ENCODE data around the gene NFATC2. TPM values are rescaled to one million over a fixed set of nuclear protein-coding genes. Genes with fewer than 3 reads are reported as not detected.

Gene NFATC2
- total RNA-seq, 1 donor from 2014 or later = 7.6 TPM

DNA sequence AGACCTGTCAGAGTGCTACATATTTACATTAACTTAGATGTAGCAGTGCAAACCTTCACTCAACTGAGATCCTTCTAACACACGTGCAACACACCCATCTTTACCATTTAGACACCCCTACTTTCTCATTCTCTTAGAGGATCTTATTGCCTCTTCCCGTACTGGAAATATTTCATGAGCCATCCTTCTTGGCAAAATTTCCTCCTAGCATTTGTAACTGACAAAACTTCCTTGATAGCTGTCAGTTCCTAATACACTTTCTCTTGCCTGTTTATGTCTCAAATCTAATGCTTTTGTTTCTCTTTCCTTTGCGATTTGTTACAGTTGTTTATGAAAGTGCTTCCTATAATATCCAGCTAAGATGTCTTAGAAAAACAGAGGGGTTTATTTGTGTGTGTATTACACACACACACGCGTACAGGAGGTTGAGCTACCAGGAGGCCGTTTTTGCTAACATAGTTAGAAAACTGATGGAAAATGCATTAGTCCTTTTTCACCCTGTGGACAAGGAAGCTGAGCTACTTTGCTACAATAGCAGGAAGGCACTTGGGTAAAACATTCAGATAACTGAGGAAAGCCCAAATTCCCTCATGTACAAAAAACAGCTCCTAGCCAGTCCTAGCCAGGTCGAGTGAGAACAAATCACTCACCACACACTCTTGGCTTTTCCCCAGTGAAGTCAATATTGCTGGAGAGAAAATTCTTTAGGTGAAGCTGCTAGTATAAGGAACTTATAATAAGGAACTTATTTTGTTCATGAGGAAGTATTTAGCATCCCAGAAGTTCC is 153.6 kb downstream of the NFATC2 start:
- TF ChIP-seq CTCF (IDR thresholded peaks at IDR 0.05) = no peak
- Histone ChIP-seq H3K27me3 (no peaks in the 10 kb centered on the region), H3K4me3 (no peak overlapping the region), H3K27ac (no peak overlapping the region), H3K36me3 (no peaks in the 10 kb centered on the region), H3K4me1 (peaks cover 5% of the 10 kb centered on the region), H3K9me3 (no peaks in the 10 kb centered on the region)
- intact Hi-C loops (cut with DNase I) = no loop called here
- DNase-seq (no peak), ATAC-seq (no peak)

- Histone ChIP-seq H3K9me3 (no peaks in the 10 kb centered on the region), H3K4me3 (no peak overlapping the region), H3K4me1 (peaks cover 6% of the 10 kb centered on the region), H3K36me3 (no peaks in the 10 kb centered on the region), H3K27ac (no peak overlapping the region), H3K27me3 (no peaks in the 10 kb centered on the region)
- no peak for ATAC-seq
- intact Hi-C loops (cut with DNase I) = no loop called here
- no peak for TF ChIP-seq CTCF (IDR thresholded peaks at IDR 0.05)
- DNase-seq = no peak
Observed at GRCh38 chr20:51388227-51388626, 154.3 kb downstream of the NFATC2 start.

DNA sequence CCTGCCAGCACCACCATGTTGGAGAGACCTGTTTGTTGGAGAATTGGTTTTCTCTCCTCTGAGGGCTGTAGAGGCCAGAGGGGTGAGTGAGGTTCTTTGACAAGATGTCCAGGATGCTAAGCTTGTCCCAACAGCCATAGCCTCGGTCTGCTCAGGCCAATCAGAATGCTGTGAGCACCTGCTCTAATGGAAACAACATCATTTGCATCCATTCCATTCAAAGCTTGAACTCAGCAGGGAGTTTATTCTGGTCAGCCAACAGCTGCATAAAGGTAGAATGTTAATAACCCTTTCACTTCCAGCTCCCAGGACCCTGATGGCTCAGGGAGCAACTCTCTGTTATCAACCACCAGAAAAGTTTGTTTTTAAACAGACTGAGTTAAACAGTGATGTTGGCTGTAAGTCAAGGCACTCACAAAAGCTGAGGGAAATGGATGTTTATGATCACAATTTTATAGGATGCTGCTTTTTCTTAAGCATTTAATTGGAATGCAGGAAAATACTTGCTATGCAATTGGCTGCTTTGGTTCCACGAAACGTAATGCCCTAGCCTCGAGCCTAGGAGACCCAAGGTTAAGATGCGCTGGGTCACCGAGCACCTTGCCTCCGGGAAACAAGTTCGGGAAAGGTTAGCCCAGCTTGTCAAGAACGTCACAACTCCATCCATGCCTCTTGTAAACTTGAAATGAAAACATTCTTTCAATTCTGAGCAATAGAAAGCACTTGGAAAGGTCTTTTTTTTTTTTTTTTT is 155.2 kb downstream of the NFATC2 start:
- TF ChIP-seq CTCF (IDR thresholded peaks at IDR 0.05) = no peak
- no peak for DNase-seq
- intact Hi-C loops (cut with DNase I) = no loop called here
- Histone ChIP-seq H3K4me1 (peaks cover 8% of the 10 kb centered on the region), H3K4me3 (no peak overlapping the region), H3K27ac (no peak overlapping the region), H3K36me3 (no peaks in the 10 kb centered on the region), H3K9me3 (no peaks in the 10 kb centered on the region), H3K27me3 (no peaks in the 10 kb centered on the region)
- no peak for ATAC-seq

DNA sequence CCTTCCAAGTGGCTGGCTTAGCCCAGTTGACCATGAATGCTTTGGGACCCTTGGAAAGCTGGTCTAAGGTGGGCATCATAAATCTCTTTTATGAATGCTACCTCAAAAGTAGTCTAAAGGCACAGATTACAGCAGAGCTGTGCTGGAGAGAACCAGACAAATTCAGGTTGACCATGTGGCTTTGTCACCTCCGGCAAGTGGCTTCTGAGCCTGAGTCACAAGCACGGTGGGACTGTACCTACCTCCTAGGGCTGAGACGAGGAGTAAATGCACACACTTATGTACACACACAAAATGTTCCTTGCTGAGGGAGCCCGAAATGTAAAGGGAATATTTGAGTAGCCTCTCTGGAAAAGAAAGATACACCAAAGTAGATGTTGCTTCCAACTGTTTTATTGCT is 155.9 kb downstream of the NFATC2 start:
- intact Hi-C loops (cut with DNase I) = no loop called here
- DNase-seq = no peak
- no peak overlapping the region for H3K4me3 ChIP-seq
- peaks cover 8% of the 10 kb centered on the region for H3K4me1 ChIP-seq
- H3K27me3 ChIP-seq = no peaks in the 10 kb centered on the region
- no peak for TF ChIP-seq CTCF (IDR thresholded peaks at IDR 0.05)
- no peaks in the 10 kb centered on the region for H3K36me3 ChIP-seq
- H3K27ac ChIP-seq = no peak overlapping the region
- ATAC-seq = peak; percentile 19
- no peaks in the 10 kb centered on the region for H3K9me3 ChIP-seq

DNA sequence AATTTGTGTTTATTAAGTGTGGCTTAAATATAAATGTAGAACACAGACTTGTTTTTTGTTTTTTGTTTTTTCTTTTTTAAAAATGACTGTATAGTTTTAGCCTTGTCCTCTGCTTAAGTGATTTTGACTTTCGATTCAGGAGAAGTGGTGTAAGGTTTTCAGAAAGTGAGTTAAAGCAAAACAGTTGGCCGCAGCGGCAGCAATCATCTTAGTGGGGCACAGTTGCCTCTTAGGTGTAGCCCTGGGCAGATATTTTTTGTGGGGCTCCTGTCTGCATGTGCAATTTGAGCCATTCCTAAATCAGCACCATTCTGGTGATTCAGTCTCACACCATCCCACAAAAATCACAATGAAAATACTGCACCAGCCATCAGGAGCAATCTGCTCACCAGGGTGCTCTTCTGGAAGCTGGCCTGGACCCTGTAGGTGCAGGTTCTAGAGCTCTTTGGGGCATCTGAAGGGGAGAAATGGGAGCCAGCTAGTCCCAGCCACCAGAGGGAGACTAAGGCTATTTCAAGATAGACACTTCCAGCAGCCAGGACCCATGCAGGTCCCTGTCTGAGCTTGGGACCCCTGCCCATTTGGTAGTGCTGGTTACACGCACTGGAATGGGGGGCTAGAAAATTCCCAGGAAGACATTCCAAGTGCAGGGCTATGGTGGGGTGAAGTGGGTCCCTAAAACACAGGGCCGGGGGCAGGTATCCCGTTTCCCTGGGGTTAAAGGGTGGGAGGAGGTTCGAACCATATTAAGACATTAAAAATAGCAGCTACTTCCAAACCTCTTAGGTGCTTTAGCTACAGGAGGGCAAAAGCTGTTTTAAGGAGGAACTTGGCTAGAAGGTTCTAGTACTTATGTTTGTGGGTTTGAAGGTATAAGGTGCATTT is 156.6 kb downstream of the NFATC2 start:
- peaks cover 8% of the 10 kb centered on the region for H3K4me1 ChIP-seq
- peak; percentile 47 for TF ChIP-seq CTCF (IDR thresholded peaks at IDR 0.05)
- H3K9me3 ChIP-seq = no peaks in the 10 kb centered on the region
- peak; percentile 41 for DNase-seq
- H3K27ac ChIP-seq = no peak overlapping the region
- no peak overlapping the region for H3K4me3 ChIP-seq
- intact Hi-C loops (cut with DNase I) = no loop called here
- H3K36me3 ChIP-seq = no peaks in the 10 kb centered on the region
- H3K27me3 ChIP-seq = no peaks in the 10 kb centered on the region
- ATAC-seq = peak; percentile 35

All from upper lobe of right lung (tissue), 1 donor.